IMR-90 (cell line): ENCODE data around the gene TUSC2.

Experiments used
- CEBPB ChIP-seq: IDR thresholded peaks from 2 replicates; pipeline ENCODE4 v1.6.1; 2012; ENCODE audit warnings: low read depth, low read length, improper control_type of control experiment
- CTCF ChIP-seq: conservative IDR thresholded peaks from 2 replicates; pipeline ENCODE4 v1.5.1; 2012; ENCODE audit warnings: mild to moderate bottlenecking, low read depth, low read length, improper control_type of control experiment
- MAFK ChIP-seq: IDR thresholded peaks from 2 replicates; pipeline ENCODE4 v1.6.1; 2012; ENCODE audit warnings: low read depth, low read length, improper control_type of control experiment
- MXI1 ChIP-seq: IDR thresholded peaks from 2 replicates; pipeline ENCODE4 v1.6.1; 2012; ENCODE audit warnings: low read depth, mild to moderate bottlenecking, low read length, moderate library complexity, borderline replicate concordance
- RAD21 ChIP-seq: IDR thresholded peaks from 2 replicates; pipeline ENCODE4 v1.6.1; 2012; ENCODE audit warnings: low read length, improper control_type of control experiment
- RFX5 ChIP-seq: IDR thresholded peaks from 2 replicates; pipeline ENCODE4 v1.8.0; 2012; ENCODE audit warnings: low read depth, mild to moderate bottlenecking, low read length, moderate library complexity
- SMC3 ChIP-seq: fragments of 150-350 bp; IDR thresholded peaks from 2 replicates; pipeline ENCODE4 v1.6.1; 2016; ENCODE audit warnings: low read depth, mild to moderate bottlenecking, antibody characterized with exemption, low read length, moderate library complexity

DNA sequence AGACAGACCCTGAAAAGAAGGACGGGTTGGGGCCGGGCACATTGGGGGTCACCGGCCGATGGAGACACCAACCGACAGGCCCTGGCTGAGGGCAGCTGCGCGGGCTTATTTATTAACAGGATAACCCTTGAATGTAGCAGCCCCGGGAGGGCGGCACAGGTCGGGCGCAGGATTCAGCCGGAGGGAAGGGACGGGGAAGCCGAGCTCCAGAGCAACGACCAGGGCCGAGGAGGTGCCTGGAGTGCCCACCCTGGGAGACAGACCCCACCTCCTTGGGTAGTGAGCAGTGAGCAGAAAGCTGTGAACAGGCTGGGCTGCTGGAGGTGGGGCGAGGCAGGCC, 51.3 kb downstream of the TUSC2 start:
- no peak for TF ChIP-seq CTCF
- TF ChIP-seq SMC3, result no peak
- TF ChIP-seq MXI1, result no peak
- TF ChIP-seq CEBPB, result no peak
- no peak for TF ChIP-seq RFX5
- TF ChIP-seq RAD21, result no peak
- TF ChIP-seq MAFK, result no peak
